Natural killer cell (primary cell): Measurements from ENCODE around the gene DMRTC2. TPM values are rescaled to one million over a fixed set of nuclear protein-coding genes. Genes with fewer than 3 reads are reported as not detected.

Source experiments
- ATAC-seq, 3 donors: fragments of 150-1000 bp in 2 of 3; fragments of 200-7000 bp in 1 of 3; cut with Tn5 transposase; 1 replicate in 1 of 3; 2 replicates in 2 of 3; pipeline ENCODE4 v1.10.0; 2021; ENCODE audit warnings: mild to moderate bottlenecking in 2 of 3, moderate library complexity in 2 of 3
- DNase-seq, 2 donors: peaks; one replicate each; pipeline versions ENCODE4 v3.0.0 to v3.0.0-alpha.2; 2013 to 2021; ENCODE audit warnings: mixed read lengths in 1 of 2
- H3K27ac ChIP-seq: one replicate; pipeline ENCODE4 v1.5.1; 2013; ENCODE audit warnings: mild to moderate bottlenecking, low read length
- H3K27me3 ChIP-seq: one replicate; pipeline ENCODE4 v1.6.1; 2013; ENCODE audit warnings: low read length; ENCODE audit not compliant: control insufficient read depth, insufficient read depth
- H3K36me3 ChIP-seq: one replicate; pipeline ENCODE4 v1.6.1; 2013; ENCODE audit warnings: low read length; ENCODE audit not compliant: control insufficient read depth, insufficient read depth
- H3K4me1 ChIP-seq: one replicate; pipeline ENCODE4 v1.6.1; 2013; ENCODE audit warnings: low read length; ENCODE audit not compliant: control insufficient read depth, insufficient read depth
- H3K4me3 ChIP-seq: one replicate; pipeline ENCODE4 v1.5.1; 2013; ENCODE audit warnings: low read length
- H3K9me3 ChIP-seq: one replicate; pipeline ENCODE4 v1.6.1; 2013; ENCODE audit warnings: low read length; ENCODE audit not compliant: control insufficient read depth, insufficient read depth
- H3K27ac Mint-ChIP-seq, 2 donors: one replicate each; pipeline ENCODE4 v1.8.0; 2022; ENCODE audit warnings: mild to moderate bottlenecking in 2 of 2, mixed read lengths in 2 of 2, moderate library complexity in 1 of 2
- H3K27me3 Mint-ChIP-seq, 2 donors: one replicate each; pipeline ENCODE4 v1.8.0; 2022; ENCODE audit warnings: low read depth in 2 of 2, mixed read lengths in 2 of 2
- H3K36me3 Mint-ChIP-seq: one replicate; pipeline ENCODE4 v1.8.0; 2022; ENCODE audit warnings: mixed read lengths
- H3K4me1 Mint-ChIP-seq, 2 donors: one replicate each; pipeline ENCODE4 v1.8.0; 2022; ENCODE audit warnings: mixed read lengths in 2 of 2
- H3K4me3 Mint-ChIP-seq: one replicate; pipeline ENCODE4 v1.8.0; 2022; ENCODE audit warnings: mild to moderate bottlenecking, moderate library complexity, mixed read lengths
- H3K9me3 Mint-ChIP-seq, 2 donors: one replicate each; pipeline ENCODE4 v1.8.0; 2022; ENCODE audit warnings: mixed read lengths in 2 of 2
- WGBS: methylation state at CpG from one replicate; pipeline ENCODE4 v1.1.7; 2013; ENCODE audit warnings: missing lambda C conversion rate; ENCODE audit not compliant: insufficient coverage; 5-methylcytosine and 5-hydroxymethylcytosine counted together
- intact Hi-C: fragments of 100-400 bp; cut with micrococcal nuclease; formaldehyde crosslinking; loops from one replicate; pipeline ENCODE4 v1.14.2; 2022
- total RNA-seq, 4 donors: library from RNA; stranded (reverse); fragments of 120-200 nt in 1 of 4; gene quantifications; one replicate each; pipeline versions ENCODE4 v1.2.3 to v1.2.4, GENCODE V29; 2013 to 2022
- TF ChIP-seq, protein P1 (sequence below): fragments of 200-600 bp; IDR thresholded peaks from one replicate; pipeline ENCODE4 v1.8.0; 2022; ENCODE audit warnings: antibody characterized with exemption

The DMRTC2 gene
- total RNA-seq, 3 donors from 2014 or later (not counting 1 experiment from before 2014, with no cell fraction given), result not detected

DNA sequence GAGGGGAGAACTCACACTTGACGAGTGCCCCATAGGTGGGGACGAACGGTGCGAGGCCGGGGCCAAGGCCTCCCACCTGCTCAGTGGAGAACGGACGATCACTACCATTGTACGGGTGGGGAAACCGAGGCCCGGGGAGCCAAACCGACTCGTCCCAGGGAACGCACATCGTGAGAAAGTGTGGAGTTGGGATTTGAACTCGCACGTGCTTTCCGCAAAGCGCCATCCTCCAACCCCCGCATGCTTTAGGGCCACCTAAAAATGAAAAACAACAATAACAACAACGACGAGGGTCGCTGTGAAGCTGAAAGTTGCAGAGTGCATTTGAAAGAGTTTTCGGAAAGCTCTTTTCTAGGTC is 38.6 kb downstream of the DMRTC2 start:
- H3K27ac ChIP-seq, result peak overlapping the region; percentile 86
- peak overlapping the region; percentile 84 for H3K4me3 Mint-ChIP-seq
- TF ChIP-seq, protein P1, sequence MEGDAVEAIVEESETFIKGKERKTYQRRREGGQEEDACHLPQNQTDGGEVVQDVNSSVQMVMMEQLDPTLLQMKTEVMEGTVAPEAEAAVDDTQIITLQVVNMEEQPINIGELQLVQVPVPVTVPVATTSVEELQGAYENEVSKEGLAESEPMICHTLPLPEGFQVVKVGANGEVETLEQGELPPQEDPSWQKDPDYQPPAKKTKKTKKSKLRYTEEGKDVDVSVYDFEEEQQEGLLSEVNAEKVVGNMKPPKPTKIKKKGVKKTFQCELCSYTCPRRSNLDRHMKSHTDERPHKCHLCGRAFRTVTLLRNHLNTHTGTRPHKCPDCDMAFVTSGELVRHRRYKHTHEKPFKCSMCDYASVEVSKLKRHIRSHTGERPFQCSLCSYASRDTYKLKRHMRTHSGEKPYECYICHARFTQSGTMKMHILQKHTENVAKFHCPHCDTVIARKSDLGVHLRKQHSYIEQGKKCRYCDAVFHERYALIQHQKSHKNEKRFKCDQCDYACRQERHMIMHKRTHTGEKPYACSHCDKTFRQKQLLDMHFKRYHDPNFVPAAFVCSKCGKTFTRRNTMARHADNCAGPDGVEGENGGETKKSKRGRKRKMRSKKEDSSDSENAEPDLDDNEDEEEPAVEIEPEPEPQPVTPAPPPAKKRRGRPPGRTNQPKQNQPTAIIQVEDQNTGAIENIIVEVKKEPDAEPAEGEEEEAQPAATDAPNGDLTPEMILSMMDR, result no peak
- ATAC-seq, result no peak
- H3K4me3 ChIP-seq, result peak overlapping the region; percentile 93
- no peaks in the 10 kb centered on the region for H3K27me3 ChIP-seq
- peaks cover 45 to 86% of the 10 kb centered on the region in 2 donors for H3K4me1 Mint-ChIP-seq
- intact Hi-C loops, result no loop called here
- no peaks in the 10 kb centered on the region for H3K36me3 Mint-ChIP-seq
- no peaks in the 10 kb centered on the region for H3K27me3 Mint-ChIP-seq
- H3K27ac Mint-ChIP-seq, result peak overlapping the region; percentile 84 to 89
- H3K4me1 ChIP-seq, result peaks cover 79% of the 10 kb centered on the region
- H3K9me3 Mint-ChIP-seq, result no peaks in the 10 kb centered on the region
- under 1% methylated on average over 23 of the region's 23 CpGs for WGBS
- no peaks in the 10 kb centered on the region for H3K9me3 ChIP-seq
- peaks cover 7% of the 10 kb centered on the region for H3K36me3 ChIP-seq
- no peak for DNase-seq

- under 1% methylated on average over 66 of the region's 66 CpGs for WGBS
- Mint-ChIP-seq H3K27ac (peak overlapping the region; percentile 84 to 89), H3K36me3 (no peaks in the 10 kb centered on the region), H3K4me1 (peaks cover 52 to 86% of the 10 kb centered on the region in 2 donors), H3K4me3 (peak overlapping the region; percentile 84), H3K9me3 (no peaks in the 10 kb centered on the region), H3K27me3 (no peaks in the 10 kb centered on the region)
- Histone ChIP-seq H3K4me3 (peak overlapping the region; percentile 93), H3K4me1 (peaks cover 79% of the 10 kb centered on the region), H3K36me3 (peaks cover 11% of the 10 kb centered on the region), H3K27me3 (no peaks in the 10 kb centered on the region), H3K9me3 (no peaks in the 10 kb centered on the region), H3K27ac (peak overlapping the region; percentile 86)
- TF ChIP-seq, protein P1, result no peak
- peak; percentile 62 to 90 (median 75) for ATAC-seq
- intact Hi-C loops, result no loop called here
- peak; percentile 80 to 90 for DNase-seq
These were observed 39.2 kb downstream of the DMRTC2 start for GRCh38 chr19:41883821-41884733.

- Histone ChIP-seq H3K9me3 (no peaks in the 10 kb centered on the region), H3K27ac (peak overlapping the region; percentile 92), H3K4me3 (peak overlapping the region; percentile 56), H3K4me1 (peaks cover 84% of the 10 kb centered on the region), H3K36me3 (peaks cover 31% of the 10 kb centered on the region), H3K27me3 (no peaks in the 10 kb centered on the region)
- H3K9me3 Mint-ChIP-seq, result no peaks in the 10 kb centered on the region
- ATAC-seq (peak; percentile 41 to 61 (median 54)), DNase-seq (peak; percentile 72 to 88)
- H3K4me3 Mint-ChIP-seq, result peak overlapping the region; percentile 84
- peaks cover 8% of the 10 kb centered on the region for H3K36me3 Mint-ChIP-seq
- TF ChIP-seq, protein P1, result no peak
- under 1% methylated on average over 10 of the region's 13 CpGs for WGBS
- intact Hi-C loops, result loop anchor here (1.0 kb wide), 3 partner anchors 14 to 58 kb away; no protein-coding TSS in a partner anchor
- no peaks in the 10 kb centered on the region for H3K27me3 Mint-ChIP-seq
- H3K4me1 Mint-ChIP-seq, result peaks cover 65 to 82% of the 10 kb centered on the region in 2 donors
- peak overlapping the region; percentile 84 to 89 for H3K27ac Mint-ChIP-seq
These were observed 42.2 kb downstream of the DMRTC2 start for GRCh38 chr19:41886761-41887710.
